Ishikawa (cell line): ENCODE measurements around the gene HEPH.

Source experiments
- CEBPB ChIP-seq: IDR thresholded peaks from 2 replicates; pipeline ENCODE4 v1.6.1; 2012
- CREB1 ChIP-seq: IDR thresholded peaks from 2 replicates; pipeline ENCODE4 v1.6.1; 2012; ENCODE audit warnings: low read depth
- EGR1 ChIP-seq: IDR thresholded peaks from 2 replicates; pipeline ENCODE4 v1.6.1; 2012
- EP300 ChIP-seq: IDR thresholded peaks from 2 replicates; pipeline ENCODE4 v1.6.1; 2012; ENCODE audit warnings: borderline replicate concordance
- FOXM1 ChIP-seq: IDR thresholded peaks from 2 replicates; pipeline ENCODE4 v1.6.1; 2012; ENCODE audit warnings: low read depth, borderline replicate concordance
- MAX ChIP-seq: IDR thresholded peaks from 2 replicates; pipeline ENCODE4 v1.6.1; 2012
- NFIC ChIP-seq: IDR thresholded peaks from 2 replicates; pipeline ENCODE4 v1.6.1; 2012
- RAD21 ChIP-seq: IDR thresholded peaks from 2 replicates; pipeline ENCODE4 v1.6.1; 2012; ENCODE audit warnings: low read depth
- REST ChIP-seq: IDR thresholded peaks from 2 replicates; pipeline ENCODE4 v1.6.1; 2012; ENCODE audit warnings: low read depth, mild to moderate bottlenecking
- TAF1 ChIP-seq: IDR thresholded peaks from 2 replicates; pipeline ENCODE4 v1.6.1; 2012; ENCODE audit warnings: low read depth, mild to moderate bottlenecking
- TCF12 ChIP-seq: IDR thresholded peaks from 2 replicates; pipeline ENCODE4 v1.6.1; 2012; ENCODE audit warnings: low read depth
- TEAD4 ChIP-seq: IDR thresholded peaks from 2 replicates; pipeline ENCODE4 v1.6.1; 2012
- USF1 ChIP-seq: IDR thresholded peaks from 2 replicates; pipeline ENCODE4 v1.6.1; 2012
- YY1 ChIP-seq: IDR thresholded peaks from 2 replicates; pipeline ENCODE4 v1.6.1; 2012; ENCODE audit warnings: low read depth
- ZBTB7A ChIP-seq: IDR thresholded peaks from 2 replicates; pipeline ENCODE4 v1.6.1; 2012; ENCODE audit warnings: low read depth

Gene HEPH

GRCh38 chrX:66164470-66164869 lies 423 bp downstream of the HEPH start:
- TF ChIP-seq USF1, result no peak
- TF ChIP-seq CREB1, result no peak
- no peak for TF ChIP-seq EGR1
- TF ChIP-seq EP300, result no peak
- TF ChIP-seq MAX, result no peak
- no peak for TF ChIP-seq TEAD4
- TF ChIP-seq NFIC, result no peak
- TF ChIP-seq TAF1, result no peak
- no peak for TF ChIP-seq FOXM1
- TF ChIP-seq RAD21, result no peak
- TF ChIP-seq TCF12, result no peak
- no peak for TF ChIP-seq ZBTB7A
- TF ChIP-seq CEBPB, result no peak
- TF ChIP-seq YY1, result no peak

GRCh38 chrX:66164931-66165330 lies 884 bp downstream of the HEPH start:
- TF ChIP-seq MAX, result no peak

- TF ChIP-seq REST, result no peak
- no peak for TF ChIP-seq FOXM1
- TF ChIP-seq MAX, result no peak
- no peak for TF ChIP-seq RAD21
- no peak for TF ChIP-seq EP300
- no peak for TF ChIP-seq ZBTB7A
Observed at GRCh38 chrX:66166671-66167070, 2.6 kb downstream of the HEPH start.

GRCh38 chrX:66167431-66167830 lies 3.4 kb downstream of the HEPH start:
- TF ChIP-seq CEBPB (no peak), TCF12 (no peak), TAF1 (no peak), FOXM1 (no peak), USF1 (no peak), REST (no peak), EGR1 (no peak), ZBTB7A (no peak), CREB1 (no peak), RAD21 (no peak), TEAD4 (no peak), EP300 (no peak), NFIC (no peak), YY1 (no peak), MAX (no peak)

- TF ChIP-seq TAF1 (no peak), FOXM1 (no peak), MAX (no peak), RAD21 (no peak), ZBTB7A (no peak), TCF12 (no peak), YY1 (no peak), REST (no peak), EP300 (no peak), CREB1 (no peak), EGR1 (no peak)
Observed at GRCh38 chrX:66176134-66176533, 12.1 kb downstream of the HEPH start.
